OCI-LY1 (cell line): Measurements from ENCODE around the gene SMC3.
"Not testable (repeated sequence)": the region's sequence is repeated elsewhere in the genome, so short reads cannot be mapped to it uniquely, and the experiment has no call there.

ENCODE experiments used
- H2AFZ ChIP-seq: fragments of 200-600 bp; sonication (generic), shearing (Covaris generic); 2 replicates; pipeline ENCODE4 v1.6.0; 2014; ENCODE audit warnings: antibody characterized with exemption, mild to moderate bottlenecking, low read length
- H3F3A ChIP-seq: fragments of 200-600 bp; sonication (generic), shearing (Covaris generic); 2 replicates; pipeline ENCODE4 v1.6.0; 2014; ENCODE audit warnings: mild to moderate bottlenecking, antibody characterized with exemption, low read length, moderate library complexity; ENCODE audit not compliant: insufficient read depth
- H3K27ac ChIP-seq: fragments of 200-600 bp; sonication (generic); 2 replicates; pipeline ENCODE4 v1.5.1; 2014; ENCODE audit warnings: low read length, mixed run types, mild to moderate bottlenecking, low read depth; ENCODE audit not compliant: poor library complexity, severe bottlenecking
- H3K27me3 ChIP-seq: fragments of 200-600 bp; sonication (generic); 2 replicates; pipeline ENCODE4 v1.6.0; 2014; ENCODE audit warnings: antibody characterized with exemption, mild to moderate bottlenecking, low read length, moderate library complexity; ENCODE audit not compliant: insufficient read depth
- H3K36me3 ChIP-seq: fragments of 200-600 bp; sonication (generic); 2 replicates; pipeline ENCODE4 v1.6.1; 2014; ENCODE audit warnings: mild to moderate bottlenecking, antibody characterized with exemption, low read length, moderate library complexity, mixed read lengths; ENCODE audit not compliant: insufficient read depth
- H3K4me1 ChIP-seq: fragments of 200-600 bp; sonication (generic); 2 replicates; pipeline ENCODE4 v1.5.1; 2014; ENCODE audit warnings: mild to moderate bottlenecking, low read length, moderate library complexity; ENCODE audit not compliant: insufficient read depth, severe bottlenecking
- H3K4me2 ChIP-seq: fragments of 200-600 bp; sonication (generic), shearing (Covaris generic); 2 replicates; pipeline ENCODE4 v1.6.1; 2014; ENCODE audit warnings: low read length
- H3K4me3 ChIP-seq: fragments of 200-600 bp; sonication (generic); 2 replicates; pipeline ENCODE4 v1.5.1; 2014; ENCODE audit warnings: low read length, low read depth, mild to moderate bottlenecking, mixed read lengths; ENCODE audit not compliant: poor library complexity, severe bottlenecking
- H3K79me2 ChIP-seq: fragments of 200-600 bp; shearing (Covaris generic); 2 replicates; pipeline ENCODE4 v1.6.1; 2016; ENCODE audit warnings: mixed run types, low read length, mixed read lengths; ENCODE audit not compliant: insufficient read depth
- H3K9ac ChIP-seq: fragments of 200-600 bp; sonication (generic), shearing (Covaris generic); 2 replicates; pipeline ENCODE4 v1.6.1; 2014; ENCODE audit warnings: mild to moderate bottlenecking, low read length, mixed read lengths
- H3K9me2 ChIP-seq: fragments of 200-600 bp; sonication (generic), shearing (Covaris generic); 2 replicates; pipeline ENCODE4 v1.6.1; 2014; ENCODE audit warnings: low read depth, mild to moderate bottlenecking, low read length, mixed read lengths
- H3K9me3 ChIP-seq: fragments of 200-600 bp; shearing (Covaris generic); 2 replicates; pipeline ENCODE4 v1.6.1; 2014; ENCODE audit warnings: low read length, mixed read lengths
- H4K20me1 ChIP-seq: fragments of 200-600 bp; sonication (generic), shearing (Covaris generic); 2 replicates; pipeline ENCODE4 v1.6.0; 2016; ENCODE audit warnings: mild to moderate bottlenecking, low read length; ENCODE audit not compliant: insufficient read depth
- CTCF ChIP-seq: fragments of 200-600 bp; sonication (generic), shearing (Covaris generic); IDR thresholded peaks from 2 replicates; pipeline ENCODE4 v1.5.1; 2017; ENCODE audit warnings: mild to moderate bottlenecking, antibody characterized with exemption, low read length, moderate library complexity, mixed read lengths
- EZH2 ChIP-seq: fragments of 200-600 bp; sonication (generic), shearing (Covaris generic); IDR thresholded peaks from 2 replicates; pipeline ENCODE4 v1.8.0; 2017; ENCODE audit warnings: borderline replicate concordance, mixed run types, mild to moderate bottlenecking, antibody characterized with exemption, low read length, moderate library complexity, mixed read lengths

Gene SMC3

GRCh38 chr10:110530131-110530831, 37.2 kb upstream of the SMC3 start:
- Histone ChIP-seq H3K4me1 (peaks cover 12% of the 10 kb centered on the region), H3F3A (no peaks in the 10 kb centered on the region), H3K4me3 (no peak overlapping the region)

DNA sequence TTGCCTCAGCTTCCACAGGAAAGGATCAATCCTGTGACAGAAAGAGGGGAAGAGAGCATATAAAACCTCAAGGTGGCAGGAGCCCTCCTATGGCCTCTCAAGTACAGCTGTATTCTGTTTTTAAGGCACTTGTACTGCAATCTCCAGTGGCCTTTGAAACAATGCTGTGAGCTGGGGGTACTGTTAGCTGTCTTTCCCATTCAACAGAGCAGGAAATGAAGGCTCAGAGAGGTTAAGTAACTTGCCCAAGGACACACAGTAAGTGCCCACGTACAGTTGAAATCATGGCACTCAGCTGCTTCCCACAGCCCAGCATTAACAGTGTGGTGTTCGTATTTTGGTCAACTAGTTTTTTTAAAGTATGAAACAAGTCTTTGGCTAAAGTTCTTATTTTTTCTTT, 35.8 kb upstream of the SMC3 start:
- H4K20me1 ChIP-seq: no peaks in the 10 kb centered on the region
- H3K9me2 ChIP-seq: no peaks in the 10 kb centered on the region
- no peak overlapping the region for H3K4me2 ChIP-seq
- H3F3A ChIP-seq: no peaks in the 10 kb centered on the region
- H2AFZ ChIP-seq: no peak overlapping the region
- peaks cover 23% of the 10 kb centered on the region for H3K4me1 ChIP-seq
- H3K27ac ChIP-seq: no peak overlapping the region
- H3K9me3 ChIP-seq: no peaks in the 10 kb centered on the region
- no peaks in the 10 kb centered on the region for H3K79me2 ChIP-seq
- no peak for TF ChIP-seq EZH2
- no peak for TF ChIP-seq CTCF
- H3K36me3 ChIP-seq: no peaks in the 10 kb centered on the region
- no peaks in the 10 kb centered on the region for H3K27me3 ChIP-seq
- H3K4me3 ChIP-seq: no peak overlapping the region
- H3K9ac ChIP-seq: no peak overlapping the region

More at GRCh38 chr10:110530131-110530831, 37.2 kb upstream of the SMC3 start:
- Histone ChIP-seq H4K20me1 (no peaks in the 10 kb centered on the region), H3K9me3 (no peaks in the 10 kb centered on the region), H3K9ac (no peak overlapping the region), H3K79me2 (no peaks in the 10 kb centered on the region), H3K9me2 (no peaks in the 10 kb centered on the region), H3K27me3 (no peaks in the 10 kb centered on the region), H3K27ac (no peak overlapping the region), H3K4me2 (no peak overlapping the region), H2AFZ (no peak overlapping the region), H3K36me3 (no peaks in the 10 kb centered on the region)
- TF ChIP-seq EZH2 (no peak), CTCF (no peak)

DNA sequence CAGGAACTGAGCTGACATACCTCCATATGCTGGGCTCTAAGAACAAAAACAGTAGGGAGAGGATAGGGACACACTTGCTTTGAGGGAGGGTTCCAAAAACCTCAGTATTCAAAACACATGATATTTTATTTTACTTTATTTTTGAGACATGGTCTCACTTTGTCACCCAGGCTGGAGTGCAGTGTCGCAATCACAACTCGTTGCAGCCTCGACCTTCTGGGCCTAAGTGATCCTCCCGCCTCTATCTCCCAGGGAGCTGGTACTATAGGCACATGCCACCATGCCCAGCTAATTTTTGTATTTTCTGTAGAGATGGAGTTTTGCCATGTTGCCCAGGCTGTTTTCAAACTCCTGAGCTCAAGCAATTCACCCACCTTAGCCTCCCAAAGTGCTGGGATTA, 34.9 kb upstream of the SMC3 start:
- not testable (repeated sequence) for H3K4me2 ChIP-seq, H2AFZ ChIP-seq, H3K9me2 ChIP-seq, H3K9me3 ChIP-seq, H3K9ac ChIP-seq, H3F3A ChIP-seq, H3K27me3 ChIP-seq, H3K27ac ChIP-seq, H3K36me3 ChIP-seq, H3K4me3 ChIP-seq, H3K79me2 ChIP-seq, H4K20me1 ChIP-seq
- H3K4me1 ChIP-seq: peaks cover 28% of the 10 kb centered on the region

GRCh38 chr10:110533149-110533548, 34.3 kb upstream of the SMC3 start:
- no peak overlapping the region for H3K9ac ChIP-seq
- H3K9me3 ChIP-seq: no peaks in the 10 kb centered on the region
- no peak overlapping the region for H2AFZ ChIP-seq
- no peaks in the 10 kb centered on the region for H3K79me2 ChIP-seq
- no peaks in the 10 kb centered on the region for H3K36me3 ChIP-seq
- H3F3A ChIP-seq: no peaks in the 10 kb centered on the region
- no peaks in the 10 kb centered on the region for H4K20me1 ChIP-seq
- no peak overlapping the region for H3K4me2 ChIP-seq
- no peaks in the 10 kb centered on the region for H3K9me2 ChIP-seq
- H3K4me3 ChIP-seq: no peak overlapping the region
- H3K27me3 ChIP-seq: no peaks in the 10 kb centered on the region
- H3K4me1 ChIP-seq: peaks cover 28% of the 10 kb centered on the region
- TF ChIP-seq EZH2: no peak
- no peak for TF ChIP-seq CTCF
- H3K27ac ChIP-seq: no peak overlapping the region
